B cell (primary cell): ENCODE measurements around the gene PPP4R4. TPM values are rescaled to one million over a fixed set of nuclear protein-coding genes. Genes with fewer than 3 reads are reported as not detected.

ENCODE experiments used
- ATAC-seq: fragments of 200-7000 bp; cut with Tn5 transposase; one replicate; pipeline ENCODE4 v1.10.0; 2021; ENCODE audit warnings: low read depth, mild to moderate bottlenecking, moderate number of reproducible peaks, moderate library complexity
- CTCF ChIA-PET: fragments of 350-600 bp; sonication (Branson Sonifier 250); formaldehyde crosslinking; loops from one replicate; lab custom pipeline; 2021; ENCODE audit warnings: antibody characterized with exemption, inconsistent platforms; lab: Charles Lee
- POLR2A ChIA-PET: fragments of 350-600 bp; sonication (Branson Sonifier 250); formaldehyde crosslinking; loops from one replicate; lab custom pipeline; 2021; ENCODE audit warnings: antibody characterized with exemption; lab: Charles Lee
- DNase-seq: peaks from one replicate; pipeline ENCODE4 v3.0.0; 2013
- H2AFZ ChIP-seq: 2 replicates; pipeline ENCODE4 v1.6.1; 2012; ENCODE audit warnings: mild to moderate bottlenecking, low read depth, low read length; ENCODE audit not compliant: insufficient read depth, poor library complexity, severe bottlenecking
- H3K27ac ChIP-seq, 2 donors: 1 replicate in 1 of 2; 2 replicates in 1 of 2; pipeline ENCODE4 v1.5.1; 2012 to 2013; ENCODE audit warnings: low read length in 2 of 2, mild to moderate bottlenecking in 2 of 2, moderate library complexity in 1 of 2
- H3K27me3 ChIP-seq, 4 experiments: fragments of 200-600 bp in 1 of 4; sonication (generic) in 1 of 4; replicated peaks in 1 of 4; 1 replicate in 2 of 4; 2 replicates in 2 of 4; pipeline versions ENCODE4 v1.6.1 to v1.7.0; 2013 to 2016; ENCODE audit warnings: low read length in 3 of 4, mild to moderate bottlenecking in 2 of 4, mixed read lengths in 1 of 4, moderate library complexity in 1 of 4; ENCODE audit not compliant: insufficient read depth in 4 of 4, control insufficient read depth in 3 of 4; ENCODE audit errors: control extremely low read depth in 1 of 4
- H3K36me3 ChIP-seq, 2 experiments: replicated peaks in 1 of 2; 1 replicate in 1 of 2; 2 replicates in 1 of 2; pipeline versions ENCODE4 v1.6.1 to v1.7.1; 2013; ENCODE audit warnings: low read length in 1 of 2; ENCODE audit not compliant: insufficient read depth in 2 of 2, control insufficient read depth in 1 of 2; ENCODE audit errors: control extremely low read depth in 1 of 2, extremely low read depth in 1 of 2
- H3K4me1 ChIP-seq, 2 donors: fragments of 200-600 bp in 1 of 2; sonication (generic) in 1 of 2; 1 replicate in 1 of 2; 2 replicates in 1 of 2; pipeline versions ENCODE4 v1.5.1 to v1.6.1; 2013 to 2017; ENCODE audit warnings: low read length in 2 of 2; ENCODE audit not compliant: control insufficient read depth in 2 of 2, insufficient read depth in 2 of 2
- H3K4me2 ChIP-seq: replicated peaks from 2 replicates; pipeline ENCODE3; 2012; ENCODE audit warnings: mild to moderate bottlenecking, low read depth, low read length; ENCODE audit not compliant: poor library complexity, severe bottlenecking
- H3K4me3 ChIP-seq, 5 experiments: fragments of 200-600 bp in 1 of 5; sonication (generic) in 1 of 5; 1 replicate in 3 of 5; 2 replicates in 2 of 5; pipeline versions ENCODE4 v1.5.1 to v1.7.0; 2011 to 2016; ENCODE audit warnings: low read length in 4 of 5, mild to moderate bottlenecking in 4 of 5, low read depth in 2 of 5, control low read depth in 1 of 5, moderate library complexity in 1 of 5; ENCODE audit not compliant: insufficient read depth in 1 of 5; ENCODE audit errors: control extremely low read depth in 1 of 5, extremely low read depth in 1 of 5
- H3K79me2 ChIP-seq: fragments of 200-600 bp; sonication (generic); one replicate; pipeline ENCODE4 v1.6.0; 2016; ENCODE audit warnings: low read length; ENCODE audit not compliant: control insufficient read depth, insufficient read depth
- H3K9ac ChIP-seq: fragments of 200-600 bp; sonication (generic); 2 replicates; pipeline ENCODE4 v1.6.1; 2017; ENCODE audit warnings: mild to moderate bottlenecking, low read length, moderate library complexity
- H3K9me3 ChIP-seq, 3 donors: one replicate each; pipeline versions ENCODE4 v1.6.1 to v1.7.1; 2013; ENCODE audit warnings: low read length in 2 of 3; ENCODE audit not compliant: control insufficient read depth in 2 of 3, insufficient read depth in 1 of 3; ENCODE audit errors: control extremely low read depth in 1 of 3
- H4K20me1 ChIP-seq: 2 replicates; pipeline ENCODE4 v1.6.0; 2012; ENCODE audit warnings: mild to moderate bottlenecking, low read length; ENCODE audit not compliant: insufficient read depth, control insufficient read depth, poor library complexity, severe bottlenecking
- H3K27ac Mint-ChIP-seq: one replicate; pipeline ENCODE4 v1.8.0; 2021; ENCODE audit warnings: mixed read lengths
- H3K27me3 Mint-ChIP-seq: one replicate; pipeline ENCODE4 v1.8.0; 2021; ENCODE audit warnings: mixed read lengths
- H3K4me1 Mint-ChIP-seq: one replicate; pipeline ENCODE4 v1.8.0; 2021; ENCODE audit warnings: mixed read lengths
- H3K4me3 Mint-ChIP-seq: one replicate; pipeline ENCODE4 v1.8.0; 2021; ENCODE audit warnings: mixed read lengths
- H3K9me3 Mint-ChIP-seq: one replicate; pipeline ENCODE4 v1.8.0; 2022; ENCODE audit warnings: mixed read lengths; ENCODE audit not compliant: insufficient read depth
- EZH2 ChIP-seq: IDR thresholded peaks from 2 replicates; pipeline ENCODE4 v1.6.1; 2012; ENCODE audit warnings: borderline replicate concordance, low read depth, mild to moderate bottlenecking, moderate library complexity, low read length; ENCODE audit not compliant: insufficient read depth, poor library complexity, severe bottlenecking
- WGBS: methylation state at CpG from one replicate; pipeline ENCODE4 v1.1.5; 2013; ENCODE audit warnings: missing lambda C conversion rate; ENCODE audit not compliant: insufficient coverage; 5-methylcytosine and 5-hydroxymethylcytosine counted together
- intact Hi-C: fragments of 100-400 bp; cut with micrococcal nuclease; formaldehyde crosslinking; loops from one replicate; pipeline ENCODE4 v1.10.0; 2022
- polyA plus RNA-seq: library from polyadenylated mRNA; depleted of rRNA; stranded (reverse); fragments of >200 nt; gene quantifications from 2 replicates; pipeline ENCODE4 v1.2.3, GENCODE V29; 2012
- total RNA-seq, 2 donors: library from RNA; stranded (reverse); fragments of 120-200 nt in 1 of 2; gene quantifications; 1 replicate in 1 of 2; 2 replicates in 1 of 2; pipeline versions ENCODE4 v1.2.3 to v1.2.4, GENCODE V29; 2013 to 2022
- TF ChIP-seq, protein P1 (sequence below): fragments of 200-600 bp; IDR thresholded peaks from one replicate; pipeline ENCODE4 v1.8.0; 2022; ENCODE audit warnings: antibody characterized with exemption, mild to moderate bottlenecking

The PPP4R4 gene
- total and polyA plus RNA-seq, 2 donors (not counting 1 experiment from before 2014, with no cell fraction given): not detected

DNA sequence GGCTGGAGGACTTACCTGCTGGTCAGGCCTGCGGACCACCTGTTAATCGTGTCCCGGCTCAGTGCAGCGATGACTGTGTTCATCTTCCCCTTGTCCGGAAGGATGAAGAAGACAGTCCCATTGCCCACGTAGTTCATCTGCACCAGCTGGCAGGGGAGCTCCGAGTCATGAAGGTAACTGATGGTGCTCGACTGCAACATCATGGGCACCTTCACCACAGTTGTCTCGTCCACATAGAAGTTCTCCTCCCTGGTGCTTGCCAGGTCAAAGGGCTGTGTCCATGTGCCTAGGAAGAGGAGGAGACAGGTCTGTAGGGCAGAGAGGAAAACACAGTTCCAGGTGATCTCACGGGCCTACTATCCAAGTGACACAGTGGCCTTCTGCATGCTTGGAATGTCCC is 135.6 kb downstream of the PPP4R4 start:
- WGBS: 89% methylated on average over 9 of the region's 10 CpGs
- H3K9me3 Mint-ChIP-seq: peaks cover 11% of the 10 kb centered on the region
- DNase-seq: no peak
- H3K27me3 Mint-ChIP-seq: peaks cover 4% of the 10 kb centered on the region
- no peak overlapping the region for H3K27ac Mint-ChIP-seq
- Histone ChIP-seq H4K20me1 (no peaks in the 10 kb centered on the region), H3K27ac (no peak overlapping the region), H3K79me2 (no peaks in the 10 kb centered on the region), H3K36me3 (no peaks in the 10 kb centered on the region), H3K9ac (no peak overlapping the region), H2AFZ (no peak overlapping the region), H3K4me1 (no peaks in the 10 kb centered on the region), H3K9me3 (peaks cover 0 to 36% (median 11%) of the 10 kb centered on the region in 3 donors), H3K4me3 (no peak overlapping the region), H3K4me2 (no peak overlapping the region), H3K27me3 (peaks cover 0 to 6% (median 0%) of the 10 kb centered on the region in 4 experiments)
- no peak for ATAC-seq
- ChIA-PET CTCF (no interaction called here), POLR2A (no interaction called here)
- TF ChIP-seq, protein P1, sequence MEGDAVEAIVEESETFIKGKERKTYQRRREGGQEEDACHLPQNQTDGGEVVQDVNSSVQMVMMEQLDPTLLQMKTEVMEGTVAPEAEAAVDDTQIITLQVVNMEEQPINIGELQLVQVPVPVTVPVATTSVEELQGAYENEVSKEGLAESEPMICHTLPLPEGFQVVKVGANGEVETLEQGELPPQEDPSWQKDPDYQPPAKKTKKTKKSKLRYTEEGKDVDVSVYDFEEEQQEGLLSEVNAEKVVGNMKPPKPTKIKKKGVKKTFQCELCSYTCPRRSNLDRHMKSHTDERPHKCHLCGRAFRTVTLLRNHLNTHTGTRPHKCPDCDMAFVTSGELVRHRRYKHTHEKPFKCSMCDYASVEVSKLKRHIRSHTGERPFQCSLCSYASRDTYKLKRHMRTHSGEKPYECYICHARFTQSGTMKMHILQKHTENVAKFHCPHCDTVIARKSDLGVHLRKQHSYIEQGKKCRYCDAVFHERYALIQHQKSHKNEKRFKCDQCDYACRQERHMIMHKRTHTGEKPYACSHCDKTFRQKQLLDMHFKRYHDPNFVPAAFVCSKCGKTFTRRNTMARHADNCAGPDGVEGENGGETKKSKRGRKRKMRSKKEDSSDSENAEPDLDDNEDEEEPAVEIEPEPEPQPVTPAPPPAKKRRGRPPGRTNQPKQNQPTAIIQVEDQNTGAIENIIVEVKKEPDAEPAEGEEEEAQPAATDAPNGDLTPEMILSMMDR: no peak
- TF ChIP-seq EZH2: no peak
- intact Hi-C loops: no loop called here
- no peaks in the 10 kb centered on the region for H3K4me1 Mint-ChIP-seq
- H3K4me3 Mint-ChIP-seq: no peak overlapping the region

DNA sequence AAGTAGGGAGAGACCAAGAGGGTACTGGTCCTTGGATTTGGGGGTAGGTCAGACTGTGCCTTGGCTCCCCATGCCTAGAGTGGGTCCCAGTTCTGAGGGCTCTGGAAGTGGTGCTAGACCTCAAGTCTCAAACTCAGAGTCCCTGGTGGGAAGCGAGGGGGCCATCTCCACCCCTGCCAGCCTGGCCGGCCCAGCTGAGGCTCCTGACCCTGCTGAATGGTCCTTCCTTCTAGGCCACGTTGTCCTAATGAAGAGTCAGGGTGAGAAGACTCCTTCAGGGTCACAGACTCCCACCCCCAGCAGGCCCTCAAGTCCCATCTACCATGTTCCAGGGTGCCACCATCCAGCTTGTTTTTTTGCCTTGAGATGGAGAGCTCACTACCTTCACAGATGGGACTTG is 136.1 kb downstream of the PPP4R4 start:
- Mint-ChIP-seq H3K4me3 (no peak overlapping the region), H3K9me3 (peaks cover 11% of the 10 kb centered on the region), H3K27ac (no peak overlapping the region), H3K4me1 (no peaks in the 10 kb centered on the region), H3K27me3 (peaks cover 4% of the 10 kb centered on the region)
- Histone ChIP-seq H3K79me2 (no peaks in the 10 kb centered on the region), H4K20me1 (no peaks in the 10 kb centered on the region), H3K27me3 (peaks cover 0 to 6% (median 0%) of the 10 kb centered on the region in 4 experiments), H3K36me3 (no peaks in the 10 kb centered on the region), H3K27ac (no peak overlapping the region), H3K4me1 (no peaks in the 10 kb centered on the region), H3K9me3 (peaks cover 0 to 36% (median 11%) of the 10 kb centered on the region in 3 donors), H3K4me3 (no peak overlapping the region), H3K4me2 (no peak overlapping the region), H2AFZ (no peak overlapping the region), H3K9ac (no peak overlapping the region)
- WGBS: 82% methylated on average over 3 of the region's 3 CpGs
- POLR2A ChIA-PET: no interaction called here
- no peak for TF ChIP-seq EZH2
- TF ChIP-seq, protein P1: no peak
- intact Hi-C loops: no loop called here
- DNase-seq (no peak), ATAC-seq (no peak)
- CTCF ChIA-PET: no interaction called here
